GM04504 (cell line): ENCODE data around the gene TAF13.
"Not testable (repeated sequence)": the region's sequence is repeated elsewhere in the genome, so short reads cannot be mapped to it uniquely, and the experiment has no call there.

ENCODE experiments used
- DNase-seq: peaks from one replicate; pipeline ENCODE4 v3.0.0-alpha.2; 2012; ENCODE audit warnings: low read depth

The TAF13 gene

DNA sequence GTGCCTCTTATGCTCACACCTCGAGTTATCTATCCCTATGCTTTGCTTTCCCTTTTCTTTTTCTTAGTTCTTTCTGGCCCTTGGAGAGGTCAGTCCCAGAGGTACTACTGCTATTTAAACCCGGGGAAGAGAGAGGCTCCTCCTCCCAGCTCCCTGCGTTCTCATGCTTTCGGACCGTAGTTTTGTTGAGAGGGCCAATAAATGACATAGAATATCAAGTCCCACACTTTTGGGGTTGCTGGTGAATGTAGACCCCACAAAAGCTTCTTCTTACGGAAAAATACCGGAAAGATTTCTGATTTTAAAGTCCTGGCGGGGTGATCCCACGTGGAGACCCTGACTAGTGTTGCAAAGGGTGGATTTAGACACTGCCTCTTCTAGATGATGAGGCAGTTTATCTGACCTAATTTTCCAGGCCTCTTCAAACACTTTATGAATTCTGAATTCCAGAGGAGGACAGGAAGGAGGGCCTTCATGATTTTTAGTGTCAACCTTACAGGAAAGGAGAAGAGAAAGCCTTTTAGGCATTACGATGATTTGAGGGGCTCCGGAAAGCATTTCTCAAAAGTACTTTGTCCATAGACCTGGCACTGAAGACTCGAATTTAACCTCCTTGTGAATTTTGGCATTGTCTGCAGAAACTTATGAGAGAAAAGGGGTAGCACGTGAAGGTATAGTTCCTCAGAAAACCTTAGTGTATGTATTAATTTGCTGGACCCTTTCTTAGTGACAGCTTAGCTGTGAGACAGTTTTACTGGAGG, 15.5 kb upstream of the TAF13 start:
- DNase-seq, result no peak

DNA sequence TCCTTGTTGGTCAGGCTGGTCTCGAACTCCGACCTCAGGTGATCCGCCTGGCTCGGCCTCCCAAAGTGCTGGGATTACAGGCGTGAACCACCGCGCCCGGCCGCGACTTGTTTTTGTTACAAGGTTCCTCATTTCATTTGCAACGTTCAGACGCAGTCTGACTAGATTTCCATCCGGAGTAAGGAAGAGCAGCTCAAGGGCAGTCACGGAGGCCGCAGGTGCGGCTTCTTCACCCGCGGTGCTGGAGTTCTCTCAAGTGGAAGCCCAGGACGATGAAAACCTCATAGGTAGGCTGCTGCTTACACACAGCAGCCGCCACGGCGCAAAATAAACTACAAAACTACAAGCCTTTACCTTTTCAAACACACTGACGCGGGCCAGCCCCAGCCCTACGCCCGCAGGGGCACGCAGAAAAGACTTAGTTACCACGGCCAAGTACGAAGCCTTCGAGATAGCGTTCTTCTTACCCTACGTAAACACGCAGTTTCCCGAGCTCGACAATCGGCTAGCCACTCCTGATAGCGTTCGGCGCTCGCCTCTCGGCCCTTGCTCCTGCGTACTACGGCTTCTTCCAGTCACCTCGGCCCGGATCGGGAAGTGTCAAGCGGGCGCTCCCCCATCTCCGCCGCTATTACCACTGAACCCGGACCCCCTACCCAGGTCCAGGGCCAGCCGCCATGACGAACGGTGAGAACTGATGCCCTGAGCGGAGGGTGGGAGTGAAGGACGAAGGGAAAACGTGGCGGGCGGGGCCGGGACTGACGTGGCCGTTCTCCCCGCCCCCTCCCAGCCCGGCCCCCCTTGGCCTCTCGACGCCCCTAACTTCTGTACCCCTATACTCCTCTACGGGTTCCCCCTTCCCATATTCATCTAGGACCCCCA, 14.6 kb upstream of the TAF13 start, which contains the start of gene TMEM167B:
TMEM167B (plus strand) TSS at position 569 of the 882 bp plus-strand sequence; CDS start at position 678, 109 bp downstream.
- peak; percentile 85 for DNase-seq

DNA sequence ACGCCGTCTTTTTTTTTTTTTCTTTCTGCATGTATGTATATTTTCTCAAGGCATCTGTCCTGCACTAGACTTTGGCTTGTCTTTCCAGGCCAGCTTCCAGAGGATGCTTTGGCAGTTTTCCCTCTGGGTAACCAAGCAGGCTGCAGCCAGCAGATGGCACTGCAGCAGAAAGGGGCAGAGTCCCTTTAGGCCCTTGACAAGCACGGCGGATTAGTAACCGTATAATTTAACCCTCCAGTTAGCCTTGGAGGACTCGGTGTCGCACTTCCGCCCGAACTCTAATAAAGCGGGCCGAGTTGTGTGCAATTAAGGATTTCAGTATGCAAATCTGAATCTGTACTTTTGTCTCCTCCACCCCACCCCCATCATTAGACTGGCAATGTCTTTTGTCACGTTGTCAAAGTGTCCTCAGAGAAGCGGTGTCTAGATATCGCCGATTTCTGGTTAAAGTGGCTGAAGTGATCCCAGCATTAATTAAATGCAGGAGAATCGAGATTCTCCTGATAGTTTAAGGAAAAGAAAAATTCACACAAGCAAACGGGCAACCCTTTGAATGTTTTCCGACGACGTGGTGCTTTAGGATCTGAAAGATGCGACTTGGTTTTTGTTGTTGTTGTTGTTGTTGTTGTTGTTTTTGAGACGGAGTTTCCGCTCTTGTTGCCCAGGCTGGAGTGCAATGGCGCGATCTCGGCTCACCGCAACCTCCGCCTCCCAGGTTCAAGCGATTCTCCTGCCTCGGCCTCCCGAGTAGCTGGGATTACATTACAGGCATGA, 13.6 kb upstream of the TAF13 start:
- DNase-seq, result no peak

DNA sequence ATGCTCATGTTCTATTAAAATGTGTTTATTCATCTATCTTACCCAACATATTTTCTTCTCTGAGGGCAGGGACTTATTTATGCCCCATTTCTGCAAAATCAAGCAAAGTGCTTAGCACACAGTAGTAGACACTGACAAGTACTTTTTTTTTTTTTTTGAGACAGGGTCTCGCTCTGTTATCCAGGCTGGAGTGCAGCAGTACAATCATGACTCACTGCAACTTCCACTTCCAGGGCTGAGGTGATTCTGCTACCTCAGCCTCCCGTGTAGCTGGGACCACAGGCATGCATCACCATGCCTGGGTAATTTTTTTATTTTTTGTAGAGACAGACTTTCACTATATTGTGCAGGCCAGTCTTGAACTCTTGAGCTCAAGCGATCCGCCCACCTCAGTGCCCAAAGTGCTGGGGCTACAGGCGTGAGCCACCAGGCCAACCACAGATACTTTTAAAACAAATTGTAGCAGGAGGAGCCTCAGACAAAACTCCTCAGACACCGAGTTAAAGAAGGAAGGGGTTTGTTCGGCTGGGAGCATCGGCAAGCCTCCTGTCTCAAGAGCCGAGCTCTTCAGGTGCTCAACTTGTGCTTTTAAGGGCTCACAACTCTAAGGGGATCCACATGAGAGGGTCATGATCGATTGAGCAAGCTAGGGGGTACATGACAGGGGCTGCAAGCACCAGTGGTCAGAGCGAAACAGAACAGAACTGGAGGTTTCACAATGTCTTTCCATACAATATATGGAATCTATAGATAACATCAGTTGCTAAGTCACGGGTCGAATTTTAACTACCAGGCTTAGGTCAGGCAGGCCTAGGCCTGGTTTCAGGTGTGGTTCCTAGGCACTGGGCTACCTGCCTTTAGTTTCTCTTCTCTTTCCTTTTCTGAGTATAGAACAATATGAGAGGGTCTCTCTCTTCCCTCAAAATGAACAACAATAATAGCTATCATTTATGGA, 9.0 kb upstream of the TAF13 start:
- no peak for DNase-seq

DNA sequence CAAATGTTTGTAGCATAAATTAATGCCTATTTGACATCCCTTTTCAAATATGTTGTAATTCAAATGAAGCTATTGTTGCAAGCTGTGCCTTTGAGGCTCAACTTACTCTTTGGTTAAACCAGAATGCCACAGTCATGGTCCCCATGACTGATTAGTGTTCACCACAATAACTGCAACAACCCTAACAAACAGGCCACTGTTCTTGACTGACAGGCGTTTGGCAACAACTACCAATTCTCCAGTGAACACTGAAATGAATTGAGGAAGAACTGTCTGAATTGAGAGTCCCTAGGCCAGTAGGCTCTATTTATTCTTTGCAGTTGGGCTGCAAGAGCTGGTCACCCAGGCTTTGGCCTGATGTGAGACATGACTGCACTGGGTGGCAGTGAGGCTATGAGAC, 8.1 kb upstream of the TAF13 start:
- DNase-seq, result no peak

DNA sequence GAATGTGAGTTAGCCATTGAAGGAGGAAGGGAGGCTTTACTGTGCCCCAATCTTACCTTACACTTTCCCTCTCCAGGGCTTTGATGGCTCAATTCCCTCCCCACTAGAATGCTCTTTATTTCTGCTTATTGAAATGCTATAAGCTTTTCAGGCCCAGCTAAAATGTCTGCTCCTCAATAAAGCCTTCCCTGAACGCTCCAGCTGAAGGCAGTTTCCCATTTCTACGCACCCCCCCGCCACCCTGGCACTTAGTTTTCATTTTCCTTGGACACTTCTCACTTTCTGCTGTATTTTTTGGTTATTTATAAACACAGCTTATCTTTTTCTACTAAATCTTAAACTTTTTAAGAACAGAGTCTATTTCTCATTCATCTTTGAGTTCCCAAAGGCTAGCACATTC, 7.7 kb upstream of the TAF13 start:
- no peak for DNase-seq

DNA sequence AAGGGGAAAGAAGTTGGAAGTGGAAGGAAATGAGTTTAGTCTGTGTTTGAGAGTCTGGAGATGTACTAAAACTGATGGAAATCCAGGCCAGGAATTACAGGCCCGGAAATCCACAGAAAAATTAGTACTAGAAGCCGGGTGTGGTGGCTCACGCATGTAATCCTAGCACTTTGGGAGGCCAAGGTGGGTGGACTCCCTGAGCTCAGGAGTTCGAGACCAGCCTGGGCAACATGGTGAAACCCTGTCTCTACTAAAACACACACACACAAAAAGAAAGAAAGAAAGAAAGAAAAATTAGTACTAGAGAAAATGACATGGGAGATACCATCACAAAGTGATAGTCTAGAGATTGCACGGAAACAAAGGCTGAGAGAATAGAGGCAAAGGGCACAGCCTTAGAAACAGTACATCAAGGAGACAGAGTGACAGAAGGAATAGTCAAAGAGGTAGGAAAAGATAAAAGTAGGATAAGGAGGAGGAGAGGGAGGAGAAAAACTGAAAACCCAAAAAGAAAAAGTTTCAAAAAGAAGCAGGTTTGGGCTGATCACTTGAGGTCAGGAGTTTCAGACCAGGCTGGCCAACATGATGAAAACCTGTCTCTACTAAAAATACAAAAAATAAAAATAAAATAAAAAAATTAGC, 4.8 kb upstream of the TAF13 start:
- no peak for DNase-seq

DNA sequence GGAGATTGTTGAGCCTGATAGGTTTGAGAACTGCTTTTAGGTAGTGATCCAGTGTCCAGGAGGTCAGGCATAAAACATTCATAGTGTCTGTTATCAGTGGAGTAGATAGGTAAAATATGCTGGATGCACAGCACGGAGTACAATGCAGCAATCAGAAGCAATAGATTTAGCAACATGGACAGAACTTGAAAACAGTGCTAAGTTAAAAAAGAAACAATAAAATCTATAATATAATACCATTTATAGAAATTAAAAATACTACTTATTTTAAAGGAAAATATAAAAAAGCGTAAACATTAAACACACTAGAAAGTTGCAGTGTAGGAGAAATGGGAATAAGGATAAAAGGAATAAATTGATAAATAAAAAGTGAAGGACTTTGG, 3.4 kb upstream of the TAF13 start:
- no peak for DNase-seq

DNA sequence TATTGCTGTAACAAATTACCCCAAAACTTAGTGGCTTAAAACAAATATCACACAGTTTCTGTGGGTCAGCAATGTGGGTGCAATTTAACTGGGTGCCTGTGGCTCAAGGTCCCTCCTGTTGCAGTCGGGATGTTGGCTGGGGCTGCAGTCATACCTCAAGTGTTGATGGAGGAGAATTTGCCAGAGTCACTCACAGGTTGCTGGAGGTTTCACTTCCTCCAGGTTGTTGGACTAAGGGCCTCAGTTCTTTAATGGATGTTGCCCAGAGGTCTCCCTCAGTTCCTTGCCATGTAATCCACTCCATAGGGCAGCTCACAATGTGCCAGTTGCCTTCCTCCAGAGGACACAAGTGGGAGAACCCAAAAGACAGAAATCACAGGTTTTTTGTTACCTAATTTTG, 2.5 kb upstream of the TAF13 start:
- DNase-seq, result no peak

DNA sequence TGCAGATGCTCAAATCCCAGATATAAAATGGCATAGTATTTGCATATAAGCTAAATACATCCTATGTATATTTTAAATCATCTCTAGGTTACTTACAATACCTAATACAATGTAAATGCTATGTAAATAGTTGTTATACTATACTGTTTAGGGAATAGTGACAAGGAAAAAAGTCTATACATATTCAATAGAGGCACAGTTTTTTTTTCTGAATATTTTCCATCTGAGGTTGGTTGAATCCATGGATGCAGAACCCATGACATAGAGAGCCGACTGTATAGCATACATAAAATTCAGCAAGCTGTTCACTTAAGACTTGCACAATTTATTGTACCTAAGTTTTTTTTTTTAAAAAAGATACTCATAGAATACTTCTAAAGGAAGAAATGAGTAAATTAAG, 6.5 kb downstream of the TAF13 start:
- DNase-seq, result no peak

DNA sequence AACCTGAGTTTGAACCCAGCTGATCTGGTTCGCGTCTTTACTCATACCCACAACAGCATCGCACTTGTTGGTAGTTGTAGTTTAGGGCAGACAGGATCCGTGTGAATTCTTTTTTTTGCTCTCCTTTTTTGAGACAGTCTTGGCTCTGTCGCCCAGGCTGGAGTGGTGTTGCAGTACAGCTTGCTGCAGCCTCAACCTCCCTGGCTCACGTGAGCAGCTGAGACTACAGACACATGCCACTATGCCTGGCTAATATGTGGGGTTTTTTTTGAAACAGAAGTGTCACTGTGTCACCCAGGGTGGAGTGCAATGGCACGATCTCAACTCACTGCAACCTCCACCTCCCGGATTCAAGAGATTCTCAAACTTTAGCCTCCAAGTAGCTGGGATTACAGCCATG, 7.9 kb downstream of the TAF13 start:
- no peak for DNase-seq

DNA sequence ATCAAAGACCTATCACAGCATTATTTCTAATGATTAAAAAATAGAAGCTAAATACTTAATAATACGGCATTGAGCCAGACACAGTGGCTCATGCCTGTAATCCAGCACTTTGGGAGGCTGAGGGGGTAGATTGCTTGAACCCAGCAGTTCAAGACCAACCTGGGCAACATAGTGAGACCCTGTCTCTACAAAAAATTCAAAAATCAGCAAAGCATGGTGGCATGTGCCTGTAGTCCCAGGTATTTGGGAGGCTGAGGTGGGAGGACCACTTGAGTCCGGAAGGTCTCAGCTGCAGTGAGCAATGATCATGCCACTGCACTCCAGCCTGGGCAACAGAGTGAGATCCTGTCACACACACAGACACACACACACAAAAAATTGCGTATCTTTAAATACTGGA, 10.7 kb downstream of the TAF13 start:
- DNase-seq, result no peak

DNA sequence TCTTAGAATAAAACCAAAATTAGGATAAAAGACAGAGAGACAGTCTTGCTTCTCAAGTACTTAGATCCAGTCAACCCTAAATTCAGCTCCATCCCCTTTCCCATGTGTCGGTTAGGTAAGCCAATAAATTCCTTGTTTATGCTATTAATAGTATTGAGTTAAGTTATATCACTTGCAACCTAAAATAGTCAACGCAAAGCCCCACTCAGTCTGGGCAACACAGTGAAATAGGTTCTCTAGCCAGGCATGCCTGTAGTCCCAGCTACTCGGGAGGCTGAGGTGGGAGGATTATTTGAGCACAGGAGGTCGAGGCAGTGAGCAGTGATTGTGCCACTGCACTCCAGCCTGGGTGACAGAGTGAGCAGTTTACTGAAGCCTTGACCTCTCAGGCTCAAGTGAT, 14.6 kb downstream of the TAF13 start:
- DNase-seq, result no peak

DNA sequence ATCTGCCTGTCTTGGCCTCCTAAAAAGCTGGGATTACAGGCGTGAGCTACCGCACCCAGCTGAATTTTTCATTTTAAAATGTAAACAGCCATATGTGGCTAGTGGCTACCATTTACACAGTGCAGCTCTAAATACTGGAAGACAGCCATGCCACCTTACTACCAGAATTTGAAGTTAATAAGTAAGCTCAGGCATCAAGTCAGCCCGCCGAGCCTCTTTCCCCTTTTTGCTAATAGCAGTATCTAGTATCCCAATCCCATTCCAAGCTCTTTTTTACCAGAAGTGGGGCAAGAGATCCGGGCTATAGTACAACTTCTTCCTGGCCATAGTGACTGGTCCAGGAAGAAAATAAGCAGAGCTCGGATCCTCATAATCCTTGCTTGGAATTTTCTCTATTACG, 15.1 kb downstream of the TAF13 start:
- DNase-seq, result no peak

DNA sequence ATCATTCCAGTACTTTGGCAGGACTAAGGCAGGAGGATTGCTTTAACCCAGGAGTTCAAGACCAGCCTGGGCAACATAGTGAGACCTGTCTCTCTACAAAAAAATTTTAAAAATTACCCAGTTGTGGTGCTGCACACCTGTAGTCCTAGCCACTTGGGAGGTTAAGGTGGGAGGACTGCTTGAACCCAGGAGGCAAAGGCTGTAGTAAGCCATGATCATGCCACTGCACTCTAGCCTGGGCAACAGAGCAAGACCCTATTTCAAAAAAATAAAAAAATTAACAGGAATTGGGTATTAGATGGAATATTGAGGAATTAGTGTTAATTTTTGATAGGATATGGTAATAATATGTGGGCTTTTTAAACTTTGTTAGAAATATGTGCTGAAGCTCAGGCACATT, 16.8 kb downstream of the TAF13 start:
- DNase-seq, result no peak

DNA sequence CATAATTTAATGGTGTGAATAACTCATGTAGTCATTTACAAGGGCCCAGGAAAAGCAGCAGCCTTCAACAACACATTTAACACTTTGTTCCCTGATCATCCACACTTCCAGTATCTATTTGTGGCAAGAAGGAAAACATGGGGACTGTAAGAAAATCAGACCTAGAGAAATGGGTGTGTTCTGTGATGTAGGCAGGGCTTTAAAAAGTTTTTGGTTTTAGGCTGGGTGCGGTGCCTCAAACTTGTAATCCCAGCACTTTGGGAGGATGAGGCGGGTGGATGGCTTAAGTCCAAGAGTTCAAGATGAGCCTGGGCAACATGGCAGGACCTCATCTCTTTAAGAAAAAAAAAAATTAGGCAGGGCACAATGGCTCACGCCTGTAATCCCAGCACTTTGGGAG, 19.7 kb downstream of the TAF13 start:
- no peak for DNase-seq

DNA sequence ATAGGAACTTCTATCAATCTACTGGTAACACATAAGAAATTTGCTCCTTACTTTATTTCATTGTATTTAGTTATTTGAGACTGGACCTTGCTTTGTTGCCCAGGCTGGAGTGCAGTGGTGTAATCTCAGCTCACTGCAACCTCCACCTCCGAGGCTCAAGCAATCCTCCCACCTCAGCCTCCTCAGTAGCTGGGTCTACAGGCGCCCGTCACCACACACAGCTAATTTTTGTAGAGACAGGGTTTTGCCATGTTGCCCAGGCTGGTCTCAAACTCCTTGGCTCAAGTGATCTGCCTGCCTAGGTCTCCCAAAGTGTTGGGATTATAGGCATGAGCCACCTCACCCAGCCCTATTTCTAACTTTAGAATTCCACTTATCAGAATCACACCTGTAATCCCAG, 23.7 kb downstream of the TAF13 start:
- DNase-seq, result not testable (repeated sequence)

DNA sequence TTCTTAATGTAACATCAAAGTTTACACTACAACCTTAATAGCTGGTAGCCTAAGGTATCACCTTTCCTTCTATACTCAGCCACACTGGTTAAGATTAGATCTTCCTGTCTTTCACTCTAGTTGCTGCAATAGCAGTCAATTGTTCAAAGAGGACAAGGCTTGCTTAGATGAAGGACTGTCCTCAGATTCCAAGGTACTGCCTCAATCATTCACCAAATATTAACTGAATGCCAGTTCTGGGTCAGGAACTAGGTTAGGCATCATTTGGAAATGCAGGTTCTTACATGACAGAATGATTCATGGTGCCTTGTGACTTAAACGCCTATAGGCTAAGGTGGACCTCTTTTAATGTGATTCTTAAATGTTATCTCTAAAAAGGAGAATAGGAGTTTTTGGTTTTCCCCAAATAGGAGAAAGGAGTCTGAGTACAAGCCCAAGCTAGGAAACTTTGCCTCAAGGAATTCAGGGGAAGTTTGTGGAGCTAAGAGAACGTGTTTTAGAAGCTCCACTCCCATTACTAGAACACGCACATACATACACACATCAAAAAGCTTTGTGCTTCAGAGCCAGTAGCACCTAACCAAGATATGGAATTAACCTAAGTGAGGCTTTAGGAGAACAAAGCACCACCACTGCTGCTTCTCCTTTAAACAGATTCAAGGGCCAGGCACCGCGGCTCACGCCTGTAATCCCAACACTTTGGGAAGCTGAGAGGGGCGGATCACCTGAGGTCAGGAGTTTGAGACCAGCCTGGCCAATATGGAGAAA, 25.4 kb downstream of the TAF13 start:
- no peak for DNase-seq

DNA sequence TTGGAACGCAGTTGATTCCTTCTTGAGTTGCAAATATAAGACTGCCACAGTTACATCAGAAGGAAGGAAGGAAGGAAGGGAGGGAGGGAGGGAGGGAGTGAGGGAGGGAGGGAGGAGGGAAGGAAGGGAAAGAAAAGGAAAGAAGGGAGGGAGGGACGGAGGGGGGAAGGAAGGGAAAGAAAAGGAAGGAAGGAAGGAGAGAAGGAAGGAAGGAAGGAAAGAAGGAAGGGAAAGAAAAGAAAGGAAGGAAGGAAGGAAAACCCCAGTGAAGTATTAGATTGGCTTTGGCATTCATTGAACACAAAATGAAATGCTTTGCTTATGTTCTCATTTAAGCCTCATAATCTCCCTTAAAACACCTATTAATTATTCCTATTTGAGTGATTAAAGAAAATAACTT, 27.5 kb downstream of the TAF13 start:
- DNase-seq, result no peak

DNA sequence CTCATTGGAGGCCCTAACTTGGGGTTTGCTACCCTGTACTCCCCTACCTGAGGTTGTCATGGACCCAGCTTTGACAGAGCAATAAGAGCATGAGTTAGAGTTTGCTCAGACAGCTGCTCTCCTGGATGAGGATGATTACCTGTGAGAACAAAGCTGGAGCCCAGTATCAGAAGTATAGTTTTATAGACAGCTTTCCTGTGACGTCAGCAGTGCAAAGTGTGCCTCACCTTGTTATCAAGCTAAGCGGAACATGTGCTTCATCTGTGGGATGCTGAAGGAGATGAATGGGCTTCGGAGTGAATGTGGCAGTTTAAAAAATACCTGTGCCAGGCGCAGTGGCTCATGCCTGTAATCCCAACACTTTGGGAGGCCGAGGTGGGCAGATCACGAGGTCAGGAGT, 28.5 kb downstream of the TAF13 start:
- no peak for DNase-seq
